WTC11 (cell line): Measurements from ENCODE around the gene DUS1L. TPM values are rescaled to one million over a fixed set of nuclear protein-coding genes. Genes with fewer than 3 reads are reported as not detected.

ENCODE experiments used
- ATAC-seq: fragments of 200-7000 bp; cut with Tn5 transposase; 2 replicates; pipeline ENCODE4 v1.10.0; 2021; ENCODE audit warnings: mild to moderate bottlenecking, moderate library complexity
- CTCF ChIA-PET: fragments of 300-600 bp; sonication (Branson Sonifier 250); formaldehyde crosslinking; loops from one replicate; lab custom pipeline; 2021; ENCODE audit warnings: antibody characterized with exemption; lab: Charles Lee
- POLR2A ChIA-PET: fragments of 350-600 bp; sonication (Branson Sonifier 250); formaldehyde crosslinking; loops from one replicate; lab custom pipeline; 2021; ENCODE audit warnings: antibody characterized with exemption; lab: Charles Lee
- DNase-seq: peaks from one replicate; pipeline ENCODE4 v3.0.0; 2021; ENCODE audit warnings: low spot score
- H3K27ac Mint-ChIP-seq: 2 replicates; pipeline ENCODE4 v1.8.0; 2021; ENCODE audit warnings: mixed read lengths
- H3K27me3 Mint-ChIP-seq: 2 replicates; pipeline ENCODE4 v1.8.0; 2021; ENCODE audit warnings: low read depth, mild to moderate bottlenecking, moderate library complexity, mixed read lengths
- H3K36me3 Mint-ChIP-seq: 2 replicates; pipeline ENCODE4 v1.8.0; 2021; ENCODE audit warnings: mixed read lengths
- H3K4me1 Mint-ChIP-seq: 2 replicates; pipeline ENCODE4 v1.8.0; 2022; ENCODE audit warnings: mixed read lengths
- H3K4me3 Mint-ChIP-seq: 2 replicates; pipeline ENCODE4 v1.8.0; 2021; ENCODE audit warnings: mild to moderate bottlenecking, moderate library complexity, mixed read lengths
- H3K9me3 Mint-ChIP-seq: 2 replicates; pipeline ENCODE4 v1.8.0; 2021; ENCODE audit warnings: mixed read lengths
- ATF1 ChIP-seq: sonication (generic); formaldehyde crosslinking; IDR thresholded peaks from 2 replicates; pipeline ENCODE4 v1.8.1; 2023; ENCODE audit warnings: mild to moderate bottlenecking, moderate library complexity, missing genetic modification reagents
- CDX4 ChIP-seq: fragments of 250-450 bp; sonication (Bioruptor Pico); IDR thresholded peaks from 2 replicates; pipeline ENCODE4 v1.9.0; 2021; ENCODE audit warnings: moderate library complexity, mild to moderate bottlenecking, inconsistent platforms, borderline replicate concordance
- GTF2I ChIP-seq: fragments of 250-450 bp; sonication (Bioruptor Pico); conservative IDR thresholded peaks from 2 replicates; pipeline ENCODE4 v1.4.0; 2021; ENCODE audit warnings: mild to moderate bottlenecking
- IRF1 ChIP-seq: sonication (generic); formaldehyde crosslinking; IDR thresholded peaks from 2 replicates; pipeline ENCODE4 v1.8.0; 2023; ENCODE audit warnings: missing genetic modification reagents
- KAT7 ChIP-seq: sonication (generic); formaldehyde crosslinking; IDR thresholded peaks from 2 replicates; pipeline ENCODE4 v1.8.1; 2023; ENCODE audit warnings: missing genetic modification reagents, mild to moderate bottlenecking, borderline replicate concordance
- TEAD4 ChIP-seq: sonication (generic); formaldehyde crosslinking; IDR thresholded peaks from 2 replicates; pipeline ENCODE4 v1.8.0; 2022; ENCODE audit warnings: mild to moderate bottlenecking, missing genetic modification reagents
- ZNF138 ChIP-seq: sonication (generic); formaldehyde crosslinking; conservative IDR thresholded peaks from 2 replicates; pipeline ENCODE4 v1.8.1; 2022; ENCODE audit warnings: mild to moderate bottlenecking, moderate library complexity, missing genetic modification reagents
- ZNF219 ChIP-seq: sonication (generic); formaldehyde crosslinking; IDR thresholded peaks from 2 replicates; pipeline ENCODE4 v1.8.0; 2023; ENCODE audit warnings: missing genetic modification reagents, mild to moderate bottlenecking, borderline replicate concordance
- ZNF317 ChIP-seq: sonication (generic); formaldehyde crosslinking; IDR thresholded peaks from 2 replicates; pipeline ENCODE4 v1.8.1; 2023; ENCODE audit warnings: low read depth, mild to moderate bottlenecking, moderate library complexity, missing genetic modification reagents, borderline replicate concordance
- ZNF512 ChIP-seq: sonication (generic); formaldehyde crosslinking; IDR thresholded peaks from 2 replicates; pipeline ENCODE4 v1.8.1; 2022; ENCODE audit warnings: missing genetic modification reagents, borderline replicate concordance
- total RNA-seq: library from RNA; stranded (reverse); gene quantifications from 3 replicates; pipeline ENCODE4 v1.2.3, GENCODE V29; 2021
- TF ChIP-seq, protein P1 (sequence below): sonication (generic); formaldehyde crosslinking; IDR thresholded peaks from 2 replicates; pipeline ENCODE4 v1.8.1; 2023; ENCODE audit warnings: mild to moderate bottlenecking, missing genetic modification reagents
- TF ChIP-seq, protein P2 (sequence below): sonication (generic); formaldehyde crosslinking; IDR thresholded peaks from 2 replicates; pipeline ENCODE4 v1.8.1; 2023; ENCODE audit warnings: mild to moderate bottlenecking, missing genetic modification reagents, borderline replicate concordance

DUS1L gene
- total RNA-seq, 1 experiment from 2014 or later = 120 TPM

DNA sequence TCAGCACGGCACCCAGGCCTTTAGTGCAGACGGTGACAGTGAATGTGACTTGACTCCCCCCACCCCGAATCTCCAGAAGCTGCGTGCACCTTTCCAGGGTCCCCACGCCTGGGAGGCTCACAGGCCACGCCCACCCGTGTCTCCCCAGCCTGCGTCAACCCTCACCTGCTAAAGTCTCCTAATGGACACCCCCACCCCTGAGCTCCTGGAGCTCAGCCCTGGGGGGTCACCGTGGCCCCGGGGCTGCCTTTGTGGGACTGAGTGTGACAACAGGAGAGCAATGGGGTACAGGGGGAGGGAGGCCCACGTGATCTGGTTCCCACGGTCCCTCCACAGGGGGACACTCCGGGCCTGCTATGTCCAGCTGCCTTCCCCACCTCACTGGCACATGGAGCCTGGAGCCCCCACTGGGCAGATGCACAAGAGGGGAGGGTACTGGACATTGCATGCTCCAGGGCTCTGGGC lies 39.8 kb upstream of the DUS1L start (continued):
- TF ChIP-seq, protein P1, sequence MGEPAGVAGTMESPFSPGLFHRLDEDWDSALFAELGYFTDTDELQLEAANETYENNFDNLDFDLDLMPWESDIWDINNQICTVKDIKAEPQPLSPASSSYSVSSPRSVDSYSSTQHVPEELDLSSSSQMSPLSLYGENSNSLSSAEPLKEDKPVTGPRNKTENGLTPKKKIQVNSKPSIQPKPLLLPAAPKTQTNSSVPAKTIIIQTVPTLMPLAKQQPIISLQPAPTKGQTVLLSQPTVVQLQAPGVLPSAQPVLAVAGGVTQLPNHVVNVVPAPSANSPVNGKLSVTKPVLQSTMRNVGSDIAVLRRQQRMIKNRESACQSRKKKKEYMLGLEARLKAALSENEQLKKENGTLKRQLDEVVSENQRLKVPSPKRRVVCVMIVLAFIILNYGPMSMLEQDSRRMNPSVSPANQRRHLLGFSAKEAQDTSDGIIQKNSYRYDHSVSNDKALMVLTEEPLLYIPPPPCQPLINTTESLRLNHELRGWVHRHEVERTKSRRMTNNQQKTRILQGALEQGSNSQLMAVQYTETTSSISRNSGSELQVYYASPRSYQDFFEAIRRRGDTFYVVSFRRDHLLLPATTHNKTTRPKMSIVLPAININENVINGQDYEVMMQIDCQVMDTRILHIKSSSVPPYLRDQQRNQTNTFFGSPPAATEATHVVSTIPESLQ (CRISPR knock-in tag) = no peak
- no peak for TF ChIP-seq ATF1

- no peaks in the 10 kb centered on the region for H3K9me3 Mint-ChIP-seq
- peaks cover 53% of the 10 kb centered on the region for H3K4me1 Mint-ChIP-seq
- POLR2A ChIA-PET = interaction anchor here (1.0 to 1.3 kb wide), 2 partner anchors 41 to 67 kb away, joined by 3 to 5 read pairs; partner anchors contain the start of gene DCXR
- H3K27me3 Mint-ChIP-seq = peaks cover 20% of the 10 kb centered on the region
- DNase-seq = no peak
- H3K27ac Mint-ChIP-seq = no peak overlapping the region; the same call in 1 of the 2 replicates
- H3K4me3 Mint-ChIP-seq = no peak overlapping the region
- CTCF ChIA-PET = interaction anchor here (1.5 to 2.8 kb wide), 3 partner anchors 41 to 84 kb away, joined by 3 to 18 read pairs (median 13); partner anchors contain the start of gene RAC3
- TF ChIP-seq ZNF317 (no peak), CDX4 (no peak), TEAD4 (CRISPR knock-in tag) (no peak), ZNF138 (CRISPR knock-in tag) (no peak), ZNF219 (CRISPR knock-in tag) (no peak), KAT7 (no peak), ZNF512 (CRISPR knock-in tag) (no peak), GTF2I (no peak), IRF1 (CRISPR knock-in tag) (no peak)
- TF ChIP-seq, protein P2, sequence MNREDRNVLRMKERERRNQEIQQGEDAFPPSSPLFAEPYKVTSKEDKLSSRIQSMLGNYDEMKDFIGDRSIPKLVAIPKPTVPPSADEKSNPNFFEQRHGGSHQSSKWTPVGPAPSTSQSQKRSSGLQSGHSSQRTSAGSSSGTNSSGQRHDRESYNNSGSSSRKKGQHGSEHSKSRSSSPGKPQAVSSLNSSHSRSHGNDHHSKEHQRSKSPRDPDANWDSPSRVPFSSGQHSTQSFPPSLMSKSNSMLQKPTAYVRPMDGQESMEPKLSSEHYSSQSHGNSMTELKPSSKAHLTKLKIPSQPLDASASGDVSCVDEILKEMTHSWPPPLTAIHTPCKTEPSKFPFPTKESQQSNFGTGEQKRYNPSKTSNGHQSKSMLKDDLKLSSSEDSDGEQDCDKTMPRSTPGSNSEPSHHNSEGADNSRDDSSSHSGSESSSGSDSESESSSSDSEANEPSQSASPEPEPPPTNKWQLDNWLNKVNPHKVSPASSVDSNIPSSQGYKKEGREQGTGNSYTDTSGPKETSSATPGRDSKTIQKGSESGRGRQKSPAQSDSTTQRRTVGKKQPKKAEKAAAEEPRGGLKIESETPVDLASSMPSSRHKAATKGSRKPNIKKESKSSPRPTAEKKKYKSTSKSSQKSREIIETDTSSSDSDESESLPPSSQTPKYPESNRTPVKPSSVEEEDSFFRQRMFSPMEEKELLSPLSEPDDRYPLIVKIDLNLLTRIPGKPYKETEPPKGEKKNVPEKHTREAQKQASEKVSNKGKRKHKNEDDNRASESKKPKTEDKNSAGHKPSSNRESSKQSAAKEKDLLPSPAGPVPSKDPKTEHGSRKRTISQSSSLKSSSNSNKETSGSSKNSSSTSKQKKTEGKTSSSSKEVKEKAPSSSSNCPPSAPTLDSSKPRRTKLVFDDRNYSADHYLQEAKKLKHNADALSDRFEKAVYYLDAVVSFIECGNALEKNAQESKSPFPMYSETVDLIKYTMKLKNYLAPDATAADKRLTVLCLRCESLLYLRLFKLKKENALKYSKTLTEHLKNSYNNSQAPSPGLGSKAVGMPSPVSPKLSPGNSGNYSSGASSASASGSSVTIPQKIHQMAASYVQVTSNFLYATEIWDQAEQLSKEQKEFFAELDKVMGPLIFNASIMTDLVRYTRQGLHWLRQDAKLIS = no peak
- H3K36me3 Mint-ChIP-seq = no peaks in the 10 kb centered on the region
- no peak for ATAC-seq
Measured at GRCh38 chr17:82104797-82105416, 39.3 kb upstream of the DUS1L start.
